ENCODE measurements around the gene FHDC1.

DNA sequence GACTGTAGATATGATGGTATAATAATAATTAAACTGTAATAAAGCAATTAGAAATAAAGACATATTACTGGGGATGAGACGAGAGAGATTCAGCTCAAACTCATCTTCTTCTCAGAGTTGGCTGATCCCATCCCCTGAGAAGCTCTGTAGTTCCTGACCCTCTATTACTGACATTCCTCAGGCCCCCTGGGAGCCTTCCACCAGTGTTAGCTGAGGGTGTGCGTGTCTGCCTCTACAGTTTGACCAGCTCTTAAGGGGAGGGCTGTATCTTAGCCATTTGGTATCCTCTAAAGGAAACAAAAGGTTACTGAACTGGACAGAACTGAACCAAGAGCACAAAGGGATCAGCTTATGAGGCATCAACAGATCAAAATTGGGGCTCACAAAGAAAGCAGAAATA lies 11.2 kb downstream of the FHDC1 start:
- TF ChIP-seq POLR2A (IDR thresholded peaks at IDR 0.05), result no peak
- TF ChIP-seq, protein P1, sequence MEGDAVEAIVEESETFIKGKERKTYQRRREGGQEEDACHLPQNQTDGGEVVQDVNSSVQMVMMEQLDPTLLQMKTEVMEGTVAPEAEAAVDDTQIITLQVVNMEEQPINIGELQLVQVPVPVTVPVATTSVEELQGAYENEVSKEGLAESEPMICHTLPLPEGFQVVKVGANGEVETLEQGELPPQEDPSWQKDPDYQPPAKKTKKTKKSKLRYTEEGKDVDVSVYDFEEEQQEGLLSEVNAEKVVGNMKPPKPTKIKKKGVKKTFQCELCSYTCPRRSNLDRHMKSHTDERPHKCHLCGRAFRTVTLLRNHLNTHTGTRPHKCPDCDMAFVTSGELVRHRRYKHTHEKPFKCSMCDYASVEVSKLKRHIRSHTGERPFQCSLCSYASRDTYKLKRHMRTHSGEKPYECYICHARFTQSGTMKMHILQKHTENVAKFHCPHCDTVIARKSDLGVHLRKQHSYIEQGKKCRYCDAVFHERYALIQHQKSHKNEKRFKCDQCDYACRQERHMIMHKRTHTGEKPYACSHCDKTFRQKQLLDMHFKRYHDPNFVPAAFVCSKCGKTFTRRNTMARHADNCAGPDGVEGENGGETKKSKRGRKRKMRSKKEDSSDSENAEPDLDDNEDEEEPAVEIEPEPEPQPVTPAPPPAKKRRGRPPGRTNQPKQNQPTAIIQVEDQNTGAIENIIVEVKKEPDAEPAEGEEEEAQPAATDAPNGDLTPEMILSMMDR (IDR thresholded peaks at IDR 0.05), result no peak
